Uterus (tissue), 4 donors: Measurements from ENCODE around the gene LITAF. TPM values are rescaled to one million over a fixed set of nuclear protein-coding genes. Genes with fewer than 3 reads are reported as not detected.

Experiments
- DNase-seq, 2 donors: peaks; one replicate each; pipeline ENCODE4 v3.0.0-alpha.2; 2019 to 2020
- H3K27ac ChIP-seq, 2 donors: fragments of 200-600 bp; sonication (generic); 1 replicate in 1 of 2; 2 replicates in 1 of 2; pipeline ENCODE4 v1.5.1; 2016 to 2018
- H3K27me3 ChIP-seq, 2 donors: fragments of 200-600 bp; sonication (generic); one replicate each; pipeline ENCODE4 v1.5.1; 2018 to 2019; ENCODE audit warnings: control low read depth in 1 of 2
- H3K36me3 ChIP-seq, 2 donors: fragments of 200-600 bp; sonication (generic); one replicate each; pipeline ENCODE4 v1.5.1; 2019; ENCODE audit warnings: control low read depth in 1 of 2
- H3K4me1 ChIP-seq, 2 donors: fragments of 200-600 bp; sonication (generic); one replicate each; pipeline ENCODE4 v1.5.1; 2018 to 2019; ENCODE audit warnings: control low read depth in 1 of 2
- H3K4me3 ChIP-seq, 2 donors: fragments of 200-600 bp; sonication (generic); 1 replicate in 1 of 2; 2 replicates in 1 of 2; pipeline ENCODE4 v1.5.1; 2018 to 2019; ENCODE audit warnings: mild to moderate bottlenecking in 1 of 2
- H3K9me3 ChIP-seq, 2 donors: fragments of 200-600 bp; sonication (generic); one replicate each; pipeline ENCODE4 v1.5.1; 2019; ENCODE audit warnings: control low read depth in 1 of 2
- CTCF ChIP-seq, 4 experiments: fragments of 200-600 bp in 2 of 4; fragments of 450-650 bp in 2 of 4; sonication (generic) in 2 of 4; IDR thresholded peaks; one replicate each; pipeline ENCODE4 v1.5.1; 2016 to 2019; ENCODE audit warnings: antibody characterized with exemption in 4 of 4, mild to moderate bottlenecking in 2 of 4, moderate library complexity in 1 of 4
- POLR2A ChIP-seq, 2 donors: fragments of 450-650 bp; IDR thresholded peaks; one replicate each; pipeline ENCODE4 v1.6.1; 2016; ENCODE audit warnings: antibody characterized with exemption in 2 of 2, mild to moderate bottlenecking in 1 of 2, moderate library complexity in 1 of 2
- intact Hi-C: fragments of 100-400 bp; cut with DNase I; formaldehyde crosslinking; loops from one replicate; pipeline ENCODE4 v1.15.1; 2023; ENCODE audit warnings: low total_unique reads
- total RNA-seq, 4 donors: library from RNA; depleted of rRNA in 3 of 4; stranded (reverse); fragments of >200 nt in 3 of 4; gene quantifications; one replicate each; pipeline versions ENCODE4 v1.1.0 to v1.2.4, GENCODE V29; 2014 to 2023
- donor health status: DM: yes; HTN: yes; CAD: no.

LITAF gene
- total RNA-seq, 4 donors from 2014 or later = 46.9 to 163 (median 73.2) TPM

DNA sequence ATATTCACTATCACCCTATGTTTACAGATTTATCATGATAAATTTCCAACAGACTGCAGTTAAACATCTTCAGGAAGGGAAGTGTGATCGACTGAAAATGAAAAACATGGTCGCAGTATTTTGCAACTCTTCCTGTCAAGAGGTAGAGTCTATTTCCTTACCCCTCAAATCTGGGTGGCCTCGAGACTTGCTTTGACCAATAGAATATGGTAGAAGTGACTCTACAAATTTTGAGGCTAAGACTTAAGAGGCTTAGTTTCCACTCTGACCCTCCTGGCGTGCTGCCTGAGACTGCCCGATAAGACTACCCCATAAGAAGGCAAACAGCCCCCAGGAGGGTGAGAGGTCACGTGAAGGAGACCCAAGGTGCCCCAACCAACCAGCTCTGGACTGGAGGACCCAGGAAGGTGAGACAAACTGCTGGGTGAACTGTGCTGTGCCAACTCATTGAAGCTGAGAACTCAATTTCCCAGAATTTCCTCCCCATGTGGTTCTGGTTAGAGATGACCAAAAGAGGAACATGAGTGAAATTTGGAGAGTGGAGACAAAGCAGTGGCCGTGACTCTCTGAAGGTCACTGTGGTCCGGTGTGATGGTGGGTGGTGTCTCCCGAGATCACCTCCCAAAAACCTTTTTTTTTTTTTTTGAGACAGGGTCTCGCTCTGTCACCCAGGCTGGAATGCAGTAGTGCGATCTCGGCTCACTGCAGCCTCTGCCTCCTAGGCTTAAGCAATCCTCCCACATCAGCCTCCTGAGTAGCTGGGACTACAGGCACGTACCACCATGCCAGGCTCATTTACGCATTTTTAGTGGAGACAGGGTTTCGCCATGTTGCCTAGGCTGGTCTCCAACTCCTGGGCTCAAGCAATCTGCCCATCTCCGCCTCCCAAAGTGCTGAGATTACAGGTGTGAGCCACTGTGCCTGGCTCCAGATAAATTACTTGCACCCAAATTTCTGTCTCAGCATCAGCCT lies 38.2 kb upstream of the LITAF start:
- Histone ChIP-seq H3K4me1 (no peaks in the 10 kb centered on the region), H3K4me3 (no peak overlapping the region), H3K27me3 (no peaks in the 10 kb centered on the region), H3K9me3 (no peaks in the 10 kb centered on the region), H3K36me3 (no peaks in the 10 kb centered on the region), H3K27ac (no peak overlapping the region)
- TF ChIP-seq CTCF (IDR thresholded peaks at IDR 0.05) (no peak), POLR2A (IDR thresholded peaks at IDR 0.05) (no peak)
- intact Hi-C loops = no loop called here
- no peak for DNase-seq

- intact Hi-C loops = no loop called here
- no peak overlapping the region for H3K4me3 ChIP-seq
- no peak for TF ChIP-seq POLR2A (IDR thresholded peaks at IDR 0.05)
- H3K9me3 ChIP-seq = no peaks in the 10 kb centered on the region
- H3K4me1 ChIP-seq = no peaks in the 10 kb centered on the region
- no peaks in the 10 kb centered on the region for H3K36me3 ChIP-seq
- no peak for DNase-seq
- H3K27ac ChIP-seq = no peak overlapping the region
- H3K27me3 ChIP-seq = no peaks in the 10 kb centered on the region
Measured at GRCh38 chr16:11624205-11624604, 37.5 kb upstream of the LITAF start.

- Histone ChIP-seq H3K27ac (peak overlapping the region; percentile 56 to 73), H3K36me3 (no peaks in the 10 kb centered on the region), H3K9me3 (no peaks in the 10 kb centered on the region), H3K4me1 (no peaks in the 10 kb centered on the region), H3K27me3 (no peaks in the 10 kb centered on the region), H3K4me3 (peak overlapping the region; percentile 8 to 21)
- no peak for DNase-seq
- intact Hi-C loops = no loop called here
- TF ChIP-seq CTCF (IDR thresholded peaks at IDR 0.05) = no peak
- TF ChIP-seq POLR2A (IDR thresholded peaks at IDR 0.05) = no peak
Measured at GRCh38 chr16:11621920-11622651, 35.4 kb upstream of the LITAF start.

- no peak for DNase-seq
- intact Hi-C loops = no loop called here
- Histone ChIP-seq H3K27ac (peak overlapping the region; percentile 56 to 73), H3K27me3 (no peaks in the 10 kb centered on the region), H3K9me3 (no peaks in the 10 kb centered on the region), H3K36me3 (no peaks in the 10 kb centered on the region), H3K4me1 (no peaks in the 10 kb centered on the region), H3K4me3 (peak overlapping the region in 1 of 2 donors; percentile 21)
- TF ChIP-seq POLR2A (IDR thresholded peaks at IDR 0.05) (no peak), CTCF (IDR thresholded peaks at IDR 0.05) (no peak)
Measured at GRCh38 chr16:11621539-11621919, 34.8 kb upstream of the LITAF start.

DNA sequence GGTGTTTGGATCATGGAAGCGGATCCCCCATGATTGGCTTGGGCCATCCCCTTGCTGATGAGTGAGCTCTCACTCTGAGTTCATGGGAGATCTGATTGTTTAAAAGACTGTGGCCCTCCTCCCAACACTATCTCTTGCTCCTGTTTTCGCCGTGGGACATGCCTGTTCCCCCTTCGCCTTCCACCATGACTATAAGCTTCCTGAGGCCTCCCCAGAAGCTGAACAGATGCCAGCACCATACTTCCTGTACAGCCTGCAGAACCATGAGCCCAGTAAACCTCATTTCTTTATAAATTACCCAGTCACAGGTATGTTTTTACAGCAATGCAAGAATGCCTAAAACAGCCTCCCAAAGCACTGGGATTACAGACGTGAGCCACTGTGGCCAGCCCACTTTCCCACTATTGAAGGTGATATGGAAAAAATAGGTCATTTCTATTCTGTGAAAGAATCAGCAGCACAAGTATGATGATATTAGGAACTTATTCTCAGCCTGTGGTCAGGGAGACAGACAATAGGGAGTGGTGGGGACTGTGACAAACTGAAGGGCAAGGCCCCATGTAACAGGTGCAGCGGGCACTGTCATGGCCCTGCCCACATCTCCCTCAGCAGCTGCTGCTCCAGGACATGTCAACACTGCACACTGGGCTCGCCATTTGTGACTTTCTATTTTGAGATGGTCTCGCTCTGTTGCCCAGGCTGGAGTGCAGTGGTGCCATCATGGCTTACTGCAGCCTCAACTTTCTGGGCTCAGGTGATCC lies 33.7 kb upstream of the LITAF start:
- TF ChIP-seq CTCF (IDR thresholded peaks at IDR 0.05) = no peak
- no peak for TF ChIP-seq POLR2A (IDR thresholded peaks at IDR 0.05)
- DNase-seq = no peak
- Histone ChIP-seq H3K9me3 (no peaks in the 10 kb centered on the region), H3K4me1 (no peaks in the 10 kb centered on the region), H3K27ac (no peak overlapping the region), H3K27me3 (no peaks in the 10 kb centered on the region), H3K36me3 (no peaks in the 10 kb centered on the region), H3K4me3 (no peak overlapping the region)
- intact Hi-C loops = no loop called here
